GM12878 (cell line): ENCODE measurements around the gene CARD11. TPM values are rescaled to one million over a fixed set of nuclear protein-coding genes. Genes with fewer than 3 reads are reported as not detected.

Source experiments
- ATAC-seq: fragments of 200-7000 bp; cut with Tn5 transposase; 3 replicates; pipeline ENCODE4 v1.9.1; 2020; ENCODE audit warnings: mild to moderate bottlenecking, moderate library complexity
- BruUV-seq: library from RNA; stranded (reverse); fragments of 400-500 nt; replicated peaks from 2 replicates; lab custom pipeline; 2021; lab: Mats Ljungman, UMichigan
- CTCF ChIA-PET: fragments of 300-600 bp; sonication (Branson Sonifier 250); formaldehyde crosslinking; extraction: SDS; loops from one replicate; lab custom pipeline; 2021; ENCODE audit warnings: inconsistent platforms; lab: Yijun Ruan, JAX
- POLR2A ChIA-PET: fragments of 350-600 bp; formaldehyde crosslinking; extraction: SDS; loops from one replicate; lab custom pipeline; 2021; ENCODE audit warnings: inconsistent platforms; lab: Charles Lee
- RAD21 ChIA-PET: fragments of 300-600 bp; sonication (Branson Sonifier 250); formaldehyde crosslinking; loops from one replicate; lab custom pipeline; 2023; ENCODE audit warnings: antibody characterized with exemption; ENCODE audit not compliant: unreplicated experiment; lab: Charles Lee
- SMC1A ChIA-PET: fragments of 300-600 bp; sonication (Branson Sonifier 250); formaldehyde crosslinking; loops from one replicate; lab custom pipeline; 2023; ENCODE audit not compliant: unreplicated experiment, uncharacterized antibody; lab: Charles Lee
- DNase-seq: peaks from one replicate; pipeline ENCODE4 v3.0.0-alpha.2; 2011; ENCODE audit warnings: low read depth, low spot score
- FAIRE-seq: peaks from 3 replicates; lab custom pipeline; 2011; peaks lifted over from hg19 to GRCh38; lab: Jason Lieb, UNC
- H2AFZ ChIP-seq: 2 replicates; pipeline ENCODE4 v1.6.0; 2011; ENCODE audit warnings: low read depth, low read length, control low read depth; ENCODE audit not compliant: control insufficient read depth
- H3K27ac ChIP-seq: 2 replicates; pipeline ENCODE4 v1.5.1; 2011; ENCODE audit warnings: control low read depth; ENCODE audit not compliant: control insufficient read depth, insufficient read depth
- H3K27me3 ChIP-seq, 2 experiments: replicated peaks in 1 of 2; 2 replicates each; pipeline versions ENCODE4 v1.6.0 to v1.6.1; 2011; ENCODE audit warnings: low read length in 1 of 2; ENCODE audit not compliant: control insufficient read depth in 2 of 2, insufficient read depth in 2 of 2
- H3K36me3 ChIP-seq, 2 experiments: 2 replicates each; pipeline ENCODE4 v1.5.1; 2011; ENCODE audit warnings: low read length in 1 of 2; ENCODE audit not compliant: control insufficient read depth in 2 of 2, insufficient read depth in 2 of 2
- H3K4me1 ChIP-seq: 2 replicates; pipeline ENCODE4 v1.6.1; 2011; ENCODE audit warnings: mild to moderate bottlenecking, low read length, moderate library complexity, mixed read lengths; ENCODE audit not compliant: control insufficient read depth, insufficient read depth
- H3K4me2 ChIP-seq: 2 replicates; pipeline ENCODE4 v1.6.0; 2011; ENCODE audit warnings: control low read depth; ENCODE audit not compliant: control insufficient read depth, insufficient read depth
- H3K4me3 ChIP-seq: fragments of 200-600 bp; sonication (generic); 2 replicates; pipeline ENCODE4 v1.5.1; 2016
- H3K79me2 ChIP-seq: 2 replicates; pipeline ENCODE4 v1.6.0; 2011; ENCODE audit warnings: low read length; ENCODE audit not compliant: control insufficient read depth, insufficient read depth
- H3K9ac ChIP-seq: 2 replicates; pipeline ENCODE4 v1.8.0; 2011; ENCODE audit warnings: low read length, control low read depth, mixed read lengths; ENCODE audit not compliant: control insufficient read depth, insufficient read depth
- H3K9me3 ChIP-seq: replicated peaks from 3 replicates; pipeline ENCODE4 v1.5.1; 2011; ENCODE audit warnings: mild to moderate bottlenecking, low read length; ENCODE audit not compliant: control insufficient read depth, insufficient read depth
- H4K20me1 ChIP-seq: 2 replicates; pipeline ENCODE4 v1.6.0; 2011; ENCODE audit not compliant: control insufficient read depth, insufficient read depth
- BCLAF1 ChIP-seq: fragments of 450-650 bp; IDR thresholded peaks from 2 replicates; pipeline ENCODE4 v1.6.1; 2017; ENCODE audit warnings: antibody characterized with exemption, mild to moderate bottlenecking, moderate library complexity
- CHD1 ChIP-seq: IDR thresholded peaks from 2 replicates; pipeline ENCODE4 v1.6.1; 2012; ENCODE audit warnings: low read depth, low read length, improper control_type of control experiment
- EGR1 ChIP-seq, 2 experiments: IDR thresholded peaks; 1 replicate in 1 of 2; 2 replicates in 1 of 2; pipeline ENCODE4 v1.6.1; 2011 to 2012; ENCODE audit warnings: low read depth in 2 of 2, low read length in 2 of 2, borderline replicate concordance in 1 of 2, mild to moderate bottlenecking in 1 of 2, moderate library complexity in 1 of 2
- FOXK2 ChIP-seq: fragments of 450-650 bp; IDR thresholded peaks from 2 replicates; pipeline ENCODE4 v1.6.1; 2017; ENCODE audit warnings: mild to moderate bottlenecking, moderate library complexity
- HDGF ChIP-seq: fragments of 450-650 bp; IDR thresholded peaks from 2 replicates; pipeline ENCODE4 v1.6.1; 2016; ENCODE audit warnings: antibody characterized with exemption
- KAT2A ChIP-seq: conservative IDR thresholded peaks from 2 replicates; pipeline ENCODE4 v1.6.1; 2011; ENCODE audit warnings: low read depth, low read length; ENCODE audit not compliant: control insufficient read depth
- POLR2AphosphoS2 ChIP-seq: IDR thresholded peaks from 2 replicates; pipeline ENCODE4 v1.6.1; 2011; ENCODE audit warnings: low read depth, mild to moderate bottlenecking, low read length, improper control_type of control experiment, moderate library complexity
- PRDM15 ChIP-seq: fragments of 450-650 bp; formaldehyde crosslinking; IDR thresholded peaks from 2 replicates; pipeline ENCODE4 v1.4.0; 2020; ENCODE audit warnings: mild to moderate bottlenecking, moderate library complexity
- ZNF274 ChIP-seq: IDR thresholded peaks from one replicate; pipeline ENCODE4 v1.8.0; 2011; ENCODE audit not compliant: insufficient read length, insufficient read depth
- WGBS: methylation state at CpG from one replicate; pipeline ENCODE4 v1.1.6; 2016; ENCODE audit warnings: low lambda C conversion rate; ENCODE audit not compliant: insufficient replicate concordance, insufficient coverage; ENCODE audit errors: missing lambda C conversion rate; 5-methylcytosine and 5-hydroxymethylcytosine counted together
- in situ Hi-C: fragments of 300-500 bp; cut with MboI; formaldehyde crosslinking; loops from 9 replicates; pipeline ENCODE4 v1.14.3; 2018; ENCODE audit warnings: mixed read lengths
- intact Hi-C: fragments of 100-400 bp; cut with micrococcal nuclease; formaldehyde crosslinking; loops from one replicate; pipeline ENCODE4 v1.14.2; 2022; ENCODE audit not compliant: unreplicated experiment
- polyA plus RNA-seq, 11 experiments: library from polyadenylated mRNA; depleted of rRNA in 4 of 11; unstranded in 6 of 11; stranded (reverse) in 5 of 11; fragments of >200 nt; fragmentation: Nextera tagmentation in 4 of 11; fragmentation: Illumina TruSeq in 1 of 11; extraction: Ambion mirVana in 4 of 11; extraction: Trizol in 1 of 11; gene quantifications; 1 replicate in 1 of 11; 2 replicates in 10 of 11; pipeline versions ENCODE4 v1.2.1 to v1.2.3, GENCODE V29; 2011 to 2016; ENCODE audit warnings: inconsistent platforms in 2 of 11, missing spikeins in 2 of 11, low read depth in 1 of 11
- total RNA-seq, 4 experiments: library from RNA; depleted of rRNA in 3 of 4; stranded (reverse); fragments of >200 nt in 3 of 4; fragmentation: Illumina TruSeq in 1 of 4; extraction: Trizol in 1 of 4; gene quantifications; 2 replicates each; pipeline versions ENCODE4 v1.2.1 to v1.2.3, GENCODE V29; 2013 to 2021
- TF ChIP-seq, protein P1 (sequence below): IDR thresholded peaks from 2 replicates; pipeline ENCODE4 v1.6.1; 2011; ENCODE audit warnings: borderline replicate concordance, low read depth, mild to moderate bottlenecking, moderate library complexity, low read length; ENCODE audit not compliant: insufficient read depth, poor library complexity, severe bottlenecking

Gene CARD11
- total and polyA plus RNA-seq, 10 of the 15 experiments (the other 5 are each of a cell fraction or from before 2014, with no cell fraction given) = 0.27 to 72.0 (median 28.4) TPM

- TF ChIP-seq PRDM15 = no peak
- TF ChIP-seq, protein P1, sequence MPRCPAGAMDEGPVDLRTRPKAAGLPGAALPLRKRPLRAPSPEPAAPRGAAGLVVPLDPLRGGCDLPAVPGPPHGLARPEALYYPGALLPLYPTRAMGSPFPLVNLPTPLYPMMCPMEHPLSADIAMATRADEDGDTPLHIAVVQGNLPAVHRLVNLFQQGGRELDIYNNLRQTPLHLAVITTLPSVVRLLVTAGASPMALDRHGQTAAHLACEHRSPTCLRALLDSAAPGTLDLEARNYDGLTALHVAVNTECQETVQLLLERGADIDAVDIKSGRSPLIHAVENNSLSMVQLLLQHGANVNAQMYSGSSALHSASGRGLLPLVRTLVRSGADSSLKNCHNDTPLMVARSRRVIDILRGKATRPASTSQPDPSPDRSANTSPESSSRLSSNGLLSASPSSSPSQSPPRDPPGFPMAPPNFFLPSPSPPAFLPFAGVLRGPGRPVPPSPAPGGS = no peak
- no peak for TF ChIP-seq HDGF
- no peak for TF ChIP-seq ZNF274
- TF ChIP-seq FOXK2 = no peak
Observed at GRCh38 chr7:2981103-2981480, 62.6 kb downstream of the CARD11 start (continued).

- Histone ChIP-seq H3K79me2 (peaks cover 12% of the 10 kb centered on the region), H3K9me3 (no peaks in the 10 kb centered on the region; the same call in 2 of the 3 replicates), H3K4me3 (peak overlapping the region; percentile 60; the same call in 1 of the 2 replicates), H2AFZ (no peak overlapping the region), H3K36me3 (peaks cover 2 to 8% of the 10 kb centered on the region in 2 experiments; a peak in 3 of 4 replicates), H3K9ac (peak overlapping the region; percentile 75), H3K27me3 (no peaks in the 10 kb centered on the region), H3K4me2 (peak overlapping the region; percentile 99), H3K27ac (peak overlapping the region; percentile 78), H3K4me1 (peaks cover 44% of the 10 kb centered on the region), H4K20me1 (no peaks in the 10 kb centered on the region)
- ATAC-seq = no peak
- WGBS = 71% methylated on average over 24 of the region's 27 CpGs
- in situ Hi-C loops (no loop called here), intact Hi-C loops (no loop called here)
- FAIRE-seq = no peak
- ChIA-PET SMC1A (interaction anchor here (1.5 to 3.6 kb wide), 2 partner anchors 87 to 89 kb away, joined by 3 to 26 read pairs; no protein-coding TSS in a partner anchor), POLR2A (no interaction called here), RAD21 (interaction anchor here (3.5 kb wide), 1 partner anchor 87 kb away, joined by 34 read pairs; no protein-coding TSS in a partner anchor), CTCF (interaction anchor here (1.0 kb wide), 1 partner anchor 91 kb away, joined by 3 read pairs; no protein-coding TSS in a partner anchor)
- no peak for DNase-seq
- BruUV-seq = no TSS peak
- TF ChIP-seq POLR2AphosphoS2 (no peak), BCLAF1 (no peak), KAT2A (no peak), EGR1 (IDR thresholded peaks at IDR 0.05; ENCODE audit: borderline replicate concordance in 1 of 2, low read depth in 2 of 2, low read length in 2 of 2) (0 out of 3 replicates have a peak, but pooled peaks of 1 of the 2 experiments have one; percentile 23), CHD1 (no peak)
Observed at GRCh38 chr7:2980401-2981102, 63.1 kb downstream of the CARD11 start.
